Esophagus (tissue), 2 donors: ENCODE measurements around the gene UPF1. TPM values are rescaled to one million over a fixed set of nuclear protein-coding genes. Genes with fewer than 3 reads are reported as not detected.
A peak's percentile ranks its signal among the peaks of the same experiment; 100 is the strongest.

Experiments used
- H3K27ac ChIP-seq, 2 donors: one replicate each; pipeline ENCODE4 v1.5.1; 2013; ENCODE audit warnings: low read depth in 2 of 2, mild to moderate bottlenecking in 2 of 2, inconsistent platforms in 1 of 2, low read length in 1 of 2, moderate library complexity in 1 of 2
- H3K27me3 ChIP-seq, 2 donors: one replicate each; pipeline ENCODE4 v1.6.1; 2013; ENCODE audit warnings: low read length in 2 of 2, control low read depth in 1 of 2, mild to moderate bottlenecking in 1 of 2; ENCODE audit not compliant: insufficient read depth in 2 of 2, control insufficient read depth in 1 of 2
- H3K36me3 ChIP-seq, 2 donors: one replicate each; pipeline ENCODE4 v1.6.1; 2013; ENCODE audit warnings: low read length in 1 of 2; ENCODE audit not compliant: control insufficient read depth in 2 of 2, insufficient read depth in 2 of 2
- H3K4me1 ChIP-seq, 2 donors: one replicate each; pipeline ENCODE4 v1.6.1; 2013; ENCODE audit warnings: low read length in 1 of 2; ENCODE audit not compliant: control insufficient read depth in 2 of 2, insufficient read depth in 2 of 2
- H3K4me3 ChIP-seq, 2 donors: one replicate each; pipeline ENCODE4 v1.5.1; 2013; ENCODE audit warnings: low read length in 2 of 2, mild to moderate bottlenecking in 2 of 2, low read depth in 1 of 2, moderate library complexity in 1 of 2
- H3K9me3 ChIP-seq, 2 donors: one replicate each; pipeline ENCODE4 v1.6.1; 2013; ENCODE audit warnings: mild to moderate bottlenecking in 2 of 2, low read depth in 1 of 2, low read length in 1 of 2, moderate library complexity in 1 of 2; ENCODE audit not compliant: control insufficient read depth in 2 of 2, insufficient read depth in 1 of 2
- WGBS, 2 donors: extraction: QIAGEN DNeasy Blood & Tissue Kit; methylation state at CpG; one replicate each; pipeline ENCODE4 v1.1.7; 2013; 5-methylcytosine and 5-hydroxymethylcytosine counted together
- polyA plus RNA-seq, 2 donors: library from polyadenylated mRNA; stranded (reverse); fragments of 200-250 nt; gene quantifications; one replicate each; pipeline ENCODE4 v1.2.3, GENCODE V29; 2013
- donor health status: healthy with polysubstance abuse.
- donor health status: Bipolar disorder and iron deficiency.

Gene UPF1
- polyA plus RNA-seq = 10 to 100 TPM; 28.1 to 41.7 TPM

GRCh38 chr19:18831524-18832305 is at the start of gene UPF1:
TSS of gene UPF1 (plus strand) at chr19:18831959. CDS start at chr19:18832210, 251 bp downstream.
- Histone ChIP-seq H3K27ac (peak within 1 kb of the TSS; percentile 87 to 91), H3K36me3 (peaks cover 0 to 2% of the 10 kb centered on the region in 2 donors), H3K27me3 (no peaks in the 10 kb centered on the region), H3K9me3 (no peaks in the 10 kb centered on the region), H3K4me3 (peak within 1 kb of the TSS; percentile 76 to 96), H3K4me1 (peaks cover 0 to 4% of the 10 kb centered on the region in 2 donors)
- 0 to 1% methylated on average over 68 to 96 of the region's 96 CpGs for WGBS, 2 donors

GRCh38 chr19:18782559-18783225 is 49.1 kb upstream of the UPF1 start:
- peaks cover 0 to 3% of the 10 kb centered on the region in 2 donors for H3K9me3 ChIP-seq
- 83 to 85% methylated on average over 21 to 22 of the region's 22 CpGs for WGBS, 2 donors
- no peak overlapping the region for H3K27ac ChIP-seq
- H3K27me3 ChIP-seq = peaks cover 0 to 6% of the 10 kb centered on the region in 2 donors
- no peak overlapping the region for H3K4me3 ChIP-seq
- no peaks in the 10 kb centered on the region for H3K36me3 ChIP-seq
- H3K4me1 ChIP-seq = peaks cover 0 to 12% of the 10 kb centered on the region in 2 donors

GRCh38 chr19:18783958-18784785 is 47.6 kb upstream of the UPF1 start:
- Histone ChIP-seq H3K36me3 (no peaks in the 10 kb centered on the region), H3K27me3 (peaks cover 4 to 19% of the 10 kb centered on the region in 2 donors), H3K27ac (no peak overlapping the region), H3K4me3 (no peak overlapping the region), H3K9me3 (peaks cover 0 to 3% of the 10 kb centered on the region in 2 donors), H3K4me1 (peaks cover 0 to 19% of the 10 kb centered on the region in 2 donors)
- WGBS, 2 donors = 85 to 86% methylated on average over 19 of the region's 19 CpGs

- H3K36me3 ChIP-seq = no peaks in the 10 kb centered on the region
- peaks cover 0 to 22% of the 10 kb centered on the region in 2 donors for H3K4me1 ChIP-seq
- H3K27ac ChIP-seq = no peak overlapping the region
- 75 to 78% methylated on average over 16 of the region's 16 CpGs for WGBS, 2 donors
- H3K4me3 ChIP-seq = no peak overlapping the region
- peaks cover 4 to 24% of the 10 kb centered on the region in 2 donors for H3K27me3 ChIP-seq
- H3K9me3 ChIP-seq = peaks cover 0 to 3% of the 10 kb centered on the region in 2 donors
Measured at GRCh38 chr19:18784786-18785120, 47.0 kb upstream of the UPF1 start.

- Histone ChIP-seq H3K4me1 (peaks cover 0 to 26% of the 10 kb centered on the region in 2 donors), H3K4me3 (no peak overlapping the region), H3K27ac (no peak overlapping the region), H3K27me3 (peaks cover 4 to 29% of the 10 kb centered on the region in 2 donors), H3K36me3 (no peaks in the 10 kb centered on the region), H3K9me3 (peaks cover 0 to 3% of the 10 kb centered on the region in 2 donors)
- WGBS, 2 donors = 11 to 12% methylated on average over 59 to 65 of the region's 65 CpGs
Measured at GRCh38 chr19:18785179-18786124, 46.3 kb upstream of the UPF1 start.

GRCh38 chr19:18788529-18789421 is 43.0 kb upstream of the UPF1 start:
- H3K4me3 ChIP-seq = no peak overlapping the region
- H3K36me3 ChIP-seq = no peaks in the 10 kb centered on the region
- H3K27ac ChIP-seq = no peak overlapping the region
- 4% methylated on average over 68 of the region's 68 CpGs for WGBS, 2 donors
- peaks cover 8 to 39% of the 10 kb centered on the region in 2 donors for H3K27me3 ChIP-seq
- peaks cover 0 to 3% of the 10 kb centered on the region in 2 donors for H3K9me3 ChIP-seq
- peaks cover 0 to 25% of the 10 kb centered on the region in 2 donors for H3K4me1 ChIP-seq

- Histone ChIP-seq H3K36me3 (no peaks in the 10 kb centered on the region), H3K4me3 (peak overlapping the region; percentile 6 to 14), H3K9me3 (peaks cover 0 to 3% of the 10 kb centered on the region in 2 donors), H3K4me1 (peaks cover 0 to 25% of the 10 kb centered on the region in 2 donors), H3K27ac (no peak overlapping the region), H3K27me3 (peaks cover 8 to 39% of the 10 kb centered on the region in 2 donors)
- WGBS, 2 donors = 4 to 5% methylated on average over 38 of the region's 38 CpGs
Measured at GRCh38 chr19:18789422-18789869, 42.3 kb upstream of the UPF1 start.
